Measurements from ENCODE around the gene ABCA13.

Gene ABCA13

GRCh38 chr7:48225101-48225500, 53.8 kb downstream of the ABCA13 start:
- FAIRE-seq = no peak
- no peak for DNase-seq (ENCODE audit: extremely low spot score, insufficient read length, low read depth)

- no peak for DNase-seq (ENCODE audit: extremely low spot score, insufficient read length, low read depth)
- FAIRE-seq = no peak
These were observed 66.1 kb downstream of the ABCA13 start for GRCh38 chr7:48237354-48237753.

GRCh38 chr7:48242846-48243245, 71.6 kb downstream of the ABCA13 start:
- DNase-seq (ENCODE audit: extremely low spot score, insufficient read length, low read depth) = no peak

DNA sequence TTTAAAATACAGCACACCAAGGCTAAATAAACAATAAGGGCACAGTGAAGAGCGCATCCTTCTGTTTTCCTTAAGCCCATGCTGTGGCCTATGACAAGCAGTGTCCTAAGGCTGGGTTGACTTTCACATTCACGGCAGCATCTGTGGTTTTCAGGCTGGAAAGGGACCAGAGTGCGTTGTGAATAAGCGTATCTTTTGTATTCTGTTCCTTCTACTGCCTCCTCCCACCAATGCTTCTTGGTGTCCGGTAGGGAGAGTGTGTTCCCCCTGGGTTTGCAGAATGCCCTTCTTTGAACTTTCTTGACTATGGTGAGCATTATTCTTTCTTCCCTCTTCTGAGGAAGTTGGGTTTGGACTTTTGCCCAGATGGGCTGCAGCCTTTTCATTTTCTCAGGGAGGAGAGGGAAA, 73.6 kb downstream of the ABCA13 start:
- no peak for DNase-seq (ENCODE audit: extremely low spot score, insufficient read length, low read depth)
- FAIRE-seq = no peak

More at GRCh38 chr7:48242846-48243245, 71.6 kb downstream of the ABCA13 start:
- no peak for FAIRE-seq

DNA sequence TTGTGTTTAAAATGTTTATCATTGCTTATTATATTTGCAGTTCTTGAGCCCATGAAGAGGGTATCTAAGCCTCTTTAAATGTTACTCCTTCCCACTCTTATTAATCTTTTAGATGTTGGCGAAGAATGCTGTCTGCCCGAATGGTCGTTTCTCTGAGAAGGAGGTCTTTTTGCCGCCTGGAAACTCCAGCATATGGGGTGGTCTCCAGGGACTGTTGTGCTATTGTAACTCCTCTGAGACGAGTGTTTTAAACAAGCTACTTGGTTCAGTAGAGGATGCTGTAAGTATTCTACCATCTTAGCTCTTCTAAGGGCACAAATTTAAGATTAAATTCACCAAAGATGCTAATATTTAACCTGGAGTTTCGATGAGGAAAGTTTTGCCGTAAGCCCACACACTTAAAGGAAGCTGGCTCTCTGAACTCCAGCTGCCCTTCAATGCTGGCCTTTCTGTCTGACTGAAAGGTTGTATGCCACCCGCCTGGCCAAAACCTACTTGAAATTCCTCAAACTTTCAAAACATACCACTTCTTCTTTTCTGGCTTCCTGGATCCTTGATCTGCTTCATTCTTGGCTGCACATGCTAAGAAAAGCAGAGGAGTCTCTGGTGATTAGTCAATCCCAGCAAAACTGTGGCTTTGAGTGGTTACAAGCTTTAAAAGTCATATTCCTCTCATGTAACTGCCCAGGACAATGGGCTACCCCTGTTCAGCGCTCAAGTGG, 74.7 kb downstream of the ABCA13 start:
- FAIRE-seq (peak; percentile 82), DNase-seq (ENCODE audit: extremely low spot score, insufficient read length, low read depth) (no peak)

DNA sequence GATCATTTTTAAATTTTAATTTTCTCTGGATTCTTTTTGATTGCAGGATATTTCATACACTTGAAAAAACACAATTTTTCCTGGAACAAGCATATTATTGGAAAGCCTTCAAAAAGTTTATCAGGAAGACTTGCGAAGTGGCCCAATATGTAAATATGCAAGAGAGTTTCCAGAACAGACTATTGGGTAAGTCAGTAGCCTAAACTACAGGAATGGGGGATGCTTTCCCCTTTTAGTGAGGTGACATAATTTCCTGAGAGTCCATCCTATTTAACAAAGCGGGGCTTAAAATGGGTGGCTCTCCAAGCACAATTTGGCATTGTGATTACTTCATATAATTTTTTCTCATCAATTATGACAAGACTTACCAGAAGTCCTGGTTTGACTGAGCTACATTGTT, 77.9 kb downstream of the ABCA13 start:
- DNase-seq (ENCODE audit: extremely low spot score, insufficient read length, low read depth) (no peak), FAIRE-seq (no peak)

DNA sequence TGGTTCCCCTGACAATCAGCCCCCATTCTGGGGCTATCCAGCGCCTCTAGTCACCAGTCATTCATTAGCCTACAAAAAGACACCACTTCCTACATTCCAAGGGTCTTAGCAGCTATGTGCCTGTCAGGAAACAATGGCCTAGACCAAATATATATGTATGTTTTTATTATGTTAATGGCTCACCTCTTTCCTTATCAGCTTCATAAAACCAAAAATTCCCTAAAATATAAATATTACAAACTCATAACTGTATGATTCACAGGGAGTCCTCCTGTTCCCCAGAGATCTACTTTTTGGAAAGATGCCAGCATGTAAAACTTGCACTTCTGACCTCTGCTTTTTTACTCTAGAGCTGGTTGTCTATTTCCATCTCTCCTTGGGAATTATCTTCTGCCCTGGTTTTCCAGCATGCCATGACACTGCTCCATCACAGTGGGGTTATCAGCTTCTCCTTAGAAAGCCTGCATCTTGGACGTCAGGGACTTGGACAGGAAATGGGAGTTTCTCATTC, 79.2 kb downstream of the ABCA13 start:
- no peak for DNase-seq (ENCODE audit: extremely low spot score, insufficient read length, low read depth)
- FAIRE-seq = no peak

DNA sequence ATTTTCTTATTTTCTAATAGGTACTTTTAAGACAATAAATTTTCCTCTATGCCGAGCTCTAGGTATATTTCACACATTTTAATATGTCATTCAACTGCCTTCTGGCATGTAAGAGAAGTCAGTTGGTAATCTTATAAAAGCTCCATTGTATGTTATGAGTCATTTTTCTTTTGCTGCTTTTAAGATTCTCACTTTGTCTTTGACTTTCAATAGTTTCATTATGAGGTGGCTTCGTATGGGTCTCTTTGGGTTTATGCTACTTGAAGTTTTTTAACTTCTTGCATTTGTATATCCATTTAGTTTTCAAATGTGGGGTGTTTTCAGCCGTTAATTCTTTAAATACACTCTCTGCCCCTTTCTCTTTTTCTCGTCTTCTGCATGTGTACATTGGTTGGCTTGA, 80.5 kb downstream of the ABCA13 start:
- peak; percentile 77 for FAIRE-seq
- DNase-seq (ENCODE audit: extremely low spot score, insufficient read length, low read depth) = peak; percentile 17

DNA sequence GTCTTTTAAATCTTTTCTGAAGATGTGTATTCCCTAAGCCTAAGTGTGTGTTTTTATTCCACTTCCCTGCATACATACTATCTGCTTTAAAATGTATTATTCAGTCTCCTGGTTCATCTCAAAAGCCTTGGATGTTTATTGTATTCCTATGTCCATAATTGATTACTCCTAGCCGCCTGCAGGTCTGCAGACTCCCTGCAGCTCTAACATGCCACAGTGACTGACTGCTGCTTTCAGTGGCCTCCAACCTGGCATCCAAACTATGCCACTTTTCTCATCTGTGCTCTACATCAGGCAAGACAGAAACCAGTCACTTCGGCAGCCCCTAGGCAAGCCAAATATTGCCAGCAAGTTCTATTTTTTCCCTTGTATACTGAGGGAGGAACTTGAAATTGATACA, 81.7 kb downstream of the ABCA13 start:
- DNase-seq (ENCODE audit: extremely low spot score, insufficient read length, low read depth) (no peak), FAIRE-seq (no peak)

GRCh38 chr7:48255046-48255445, 83.8 kb downstream of the ABCA13 start:
- DNase-seq (ENCODE audit: extremely low spot score, insufficient read length, low read depth) = no peak
- FAIRE-seq = peak; percentile 62

GRCh38 chr7:48259463-48260280, 88.4 kb downstream of the ABCA13 start:
- no peak for DNase-seq (ENCODE audit: extremely low spot score, insufficient read length, low read depth)
- peak; percentile 59 for FAIRE-seq

DNA sequence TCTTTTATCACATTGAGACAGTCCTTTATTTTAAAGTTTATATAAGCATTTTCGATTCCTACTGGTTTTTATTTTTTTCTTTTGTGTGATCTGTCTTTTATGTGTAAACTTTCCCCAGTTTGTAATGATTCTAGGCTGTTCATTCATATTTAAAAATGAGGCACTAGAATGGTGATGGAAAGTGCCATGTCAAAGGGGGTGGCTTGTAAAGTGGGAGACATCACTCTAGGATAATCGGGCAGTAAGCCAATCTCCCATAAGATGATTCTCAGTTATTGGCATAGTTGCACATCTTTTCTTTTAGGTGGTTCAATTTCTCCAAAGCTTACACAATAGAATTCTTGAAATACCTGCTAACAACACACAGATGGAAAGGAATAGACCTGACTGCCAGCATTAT, 90.4 kb downstream of the ABCA13 start:
- DNase-seq (ENCODE audit: extremely low spot score, insufficient read length, low read depth) (no peak), FAIRE-seq (no peak)

DNA sequence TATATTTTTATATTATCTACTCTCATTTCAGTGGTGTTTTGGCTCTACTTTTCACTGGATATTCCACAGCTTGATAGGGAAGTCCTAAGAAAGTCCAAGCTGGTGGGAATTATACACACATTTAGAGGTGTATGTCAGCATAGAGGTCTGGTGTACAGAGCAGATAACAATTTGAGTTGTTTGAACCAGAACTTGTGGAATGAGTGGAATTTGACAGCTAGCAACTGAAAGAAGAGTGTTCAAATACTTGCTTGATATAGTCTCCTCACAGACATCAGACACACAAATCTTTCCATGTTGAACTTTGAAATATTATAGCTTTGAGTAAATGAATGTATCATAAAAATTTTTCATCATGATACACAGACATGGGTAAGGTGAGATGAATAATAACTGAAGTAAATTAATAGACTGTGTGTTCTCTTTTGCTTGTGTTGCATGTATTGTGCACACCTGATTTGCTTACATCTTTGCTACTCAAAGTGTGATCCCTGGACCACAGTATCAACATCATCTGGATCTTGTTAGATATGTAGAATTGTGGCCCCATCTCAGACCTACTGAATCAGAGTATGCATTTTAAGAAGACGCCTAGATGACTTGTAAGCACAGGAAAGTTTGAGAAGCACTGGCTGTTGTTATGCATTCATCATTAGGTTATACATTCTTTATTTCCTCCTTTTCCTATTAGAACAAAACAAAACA, 91.5 kb downstream of the ABCA13 start:
- no peak for DNase-seq (ENCODE audit: extremely low spot score, insufficient read length, low read depth)
- FAIRE-seq = no peak

DNA sequence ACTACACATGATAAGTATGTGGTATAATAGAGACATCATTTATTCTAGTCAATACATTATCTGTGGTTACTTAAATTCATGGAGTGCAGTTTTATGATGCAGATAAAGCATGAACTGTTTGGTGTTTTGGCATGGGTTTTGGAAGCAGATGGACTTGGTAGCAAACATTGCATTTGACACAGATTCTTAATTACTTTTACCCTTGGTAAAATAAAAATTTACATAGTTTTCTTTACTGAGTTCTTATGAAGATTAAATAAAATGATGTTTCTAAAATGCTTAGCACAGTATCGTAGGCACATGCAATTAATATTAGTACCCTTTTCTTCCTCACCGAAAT, 92.0 kb downstream of the ABCA13 start:
- FAIRE-seq = no peak

DNA sequence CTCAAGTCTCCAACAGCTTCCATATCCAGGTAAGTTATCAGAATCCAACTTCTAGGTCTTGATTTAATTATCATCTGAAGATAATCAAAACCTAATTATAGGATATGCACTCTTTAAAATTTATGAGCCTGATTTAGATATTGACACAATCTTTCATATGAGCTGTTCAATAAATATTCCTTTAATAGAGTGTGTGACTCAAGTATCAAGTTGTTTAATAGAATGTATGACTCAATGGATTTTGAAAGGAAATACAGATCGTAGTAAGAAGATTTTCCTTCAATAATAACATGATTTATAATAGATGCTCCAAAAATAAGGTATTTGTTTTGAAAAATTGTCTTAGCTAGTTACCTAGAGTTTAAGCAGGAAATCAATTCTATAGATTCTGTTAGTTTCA, 97.8 kb downstream of the ABCA13 start:
- no peak for DNase-seq (ENCODE audit: extremely low spot score, insufficient read length, low read depth)
- FAIRE-seq = no peak

More for the DNA sequence above, 92.0 kb downstream of the ABCA13 start:
- DNase-seq (ENCODE audit: extremely low spot score, insufficient read length, low read depth) = no peak

DNA sequence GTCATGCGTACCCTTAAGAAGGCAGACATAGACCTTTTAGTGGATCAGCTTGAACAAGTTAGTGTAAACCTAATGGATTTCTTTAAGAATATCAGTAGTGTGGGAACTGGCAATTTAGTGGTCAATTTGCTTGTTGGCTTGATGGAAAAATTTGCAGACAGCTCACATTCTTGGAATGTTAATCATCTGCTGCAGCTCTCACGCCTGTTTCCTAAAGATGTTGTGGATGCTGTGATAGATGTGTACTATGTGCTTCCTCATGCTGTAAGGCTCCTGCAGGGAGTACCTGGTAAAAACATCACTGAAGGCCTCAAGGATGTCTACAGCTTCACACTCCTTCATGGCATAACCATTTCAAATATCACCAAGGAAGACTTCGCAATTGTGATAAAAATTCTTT, 103.4 kb downstream of the ABCA13 start:
- DNase-seq (ENCODE audit: extremely low spot score, insufficient read length, low read depth) (no peak), FAIRE-seq (no peak)

GRCh38 chr7:48279420-48279819, 108.2 kb downstream of the ABCA13 start:
- FAIRE-seq = no peak

DNA sequence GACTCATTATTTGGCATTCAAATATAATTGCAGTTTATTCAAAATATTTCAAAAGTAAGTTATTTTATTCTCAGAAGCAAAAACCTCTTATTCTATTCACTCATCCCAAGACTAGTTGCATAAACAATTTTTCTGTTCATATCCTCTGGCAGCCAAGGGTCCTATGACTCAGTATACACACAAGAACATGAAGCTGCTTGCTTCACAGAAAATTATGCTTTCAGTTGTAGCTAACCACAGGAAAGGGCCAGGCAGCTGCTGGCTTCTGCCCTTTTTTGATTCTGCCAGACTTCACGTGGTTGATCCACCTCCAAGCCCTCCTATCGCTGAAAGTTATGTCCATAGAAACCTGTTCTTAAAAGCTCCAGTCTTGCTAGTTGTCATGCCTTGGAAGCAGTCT, 108.8 kb downstream of the ABCA13 start:
- FAIRE-seq = no peak
- DNase-seq (ENCODE audit: extremely low spot score, insufficient read length, low read depth) = no peak

More at GRCh38 chr7:48279420-48279819, 108.2 kb downstream of the ABCA13 start:
- DNase-seq (ENCODE audit: extremely low spot score, insufficient read length, low read depth) = no peak

DNA sequence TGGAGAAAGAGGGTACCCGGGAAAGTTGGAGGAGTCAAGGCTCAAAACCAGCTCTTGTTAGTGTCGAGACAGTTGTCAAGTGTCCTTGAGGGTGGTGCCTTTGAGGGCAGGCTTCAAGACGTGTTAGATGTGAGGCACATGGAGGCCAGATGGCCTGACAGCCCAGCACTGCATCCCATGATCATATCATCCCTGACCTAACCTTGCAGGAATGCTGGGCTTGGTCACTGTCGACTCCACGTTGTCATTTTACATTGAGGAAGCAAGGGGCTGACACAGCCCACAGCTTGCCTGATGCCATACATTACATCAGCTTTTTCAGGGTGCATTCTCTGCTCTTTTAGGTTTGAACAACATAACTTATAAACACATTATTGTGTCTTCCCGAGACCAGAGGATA, 114.1 kb downstream of the ABCA13 start:
- FAIRE-seq (no peak), DNase-seq (ENCODE audit: extremely low spot score, insufficient read length, low read depth) (no peak)

GRCh38 chr7:48286836-48287235, 115.6 kb downstream of the ABCA13 start:
- no peak for DNase-seq (ENCODE audit: extremely low spot score, insufficient read length, low read depth)
- FAIRE-seq = no peak

DNA sequence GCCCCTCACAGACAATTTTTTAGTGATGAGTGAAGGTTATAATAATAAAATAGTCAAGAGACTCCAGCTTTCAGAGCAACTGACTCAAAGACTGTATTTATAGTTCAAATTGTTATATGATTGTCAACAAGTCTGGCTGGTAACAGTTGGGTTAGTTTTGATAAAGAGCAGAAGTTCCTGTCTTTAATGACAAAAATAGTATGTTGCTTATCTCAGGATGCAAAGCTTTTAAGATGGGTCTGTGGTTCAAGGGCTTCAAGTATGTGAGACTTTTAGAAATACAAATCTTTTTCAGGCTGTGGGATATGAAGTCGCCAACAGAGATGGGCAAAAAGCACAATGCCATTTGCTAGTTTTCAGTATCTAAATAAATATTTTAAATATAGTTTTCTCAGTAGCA, 118.4 kb downstream of the ABCA13 start:
- FAIRE-seq = no peak
- no peak for DNase-seq (ENCODE audit: extremely low spot score, insufficient read length, low read depth)

Measured in GM18507 (cell line).